ENCODE data around the gene E2F3.

- TF ChIP-seq POLR2A (IDR thresholded peaks at IDR 0.05; ENCODE audit: low read length) (no peak), RAD21 (conservative IDR thresholded peaks at IDR 0.05 in 1 of 2, IDR thresholded peaks at IDR 0.05 in 1 of 2) (no peak), CTCF (IDR thresholded peaks at IDR 0.05) (no peak), JUN (IDR thresholded peaks at IDR 0.05) (no peak), HOXA7 (CRISPR knock-in tag; IDR thresholded peaks at IDR 0.05) (no peak)
Observed at GRCh38 chr6:20375436-20375835, 26.2 kb upstream of the E2F3 start.

All from A549 (cell line).